D341Med (cell line): ENCODE results near the gene NLGN1.

Experiments
- DNase-seq: peaks from one replicate; pipeline ENCODE4 v3.0.0; 2012; ENCODE audit warnings: low spot score

NLGN1 gene

DNA sequence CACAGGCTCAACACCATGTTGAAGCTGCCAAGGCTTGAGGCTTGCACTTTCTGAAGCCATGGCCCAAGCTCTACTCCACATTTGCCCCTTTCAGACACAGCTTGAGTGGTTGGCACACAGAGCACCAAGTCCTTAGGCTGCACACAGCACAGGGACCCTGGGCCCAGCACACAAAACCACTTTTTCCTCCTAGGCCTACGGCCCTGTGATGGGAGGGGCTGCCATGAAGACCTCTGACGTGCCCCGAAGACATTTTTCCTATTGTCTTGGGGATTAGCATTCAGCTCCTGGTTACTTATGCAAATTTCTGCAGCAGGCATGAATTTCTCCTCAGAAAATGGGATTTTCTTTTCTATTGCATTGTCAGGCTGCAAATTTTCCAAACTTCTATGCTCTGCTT lies 445.5 kb downstream of the NLGN1 start:
- DNase-seq, result no peak

DNA sequence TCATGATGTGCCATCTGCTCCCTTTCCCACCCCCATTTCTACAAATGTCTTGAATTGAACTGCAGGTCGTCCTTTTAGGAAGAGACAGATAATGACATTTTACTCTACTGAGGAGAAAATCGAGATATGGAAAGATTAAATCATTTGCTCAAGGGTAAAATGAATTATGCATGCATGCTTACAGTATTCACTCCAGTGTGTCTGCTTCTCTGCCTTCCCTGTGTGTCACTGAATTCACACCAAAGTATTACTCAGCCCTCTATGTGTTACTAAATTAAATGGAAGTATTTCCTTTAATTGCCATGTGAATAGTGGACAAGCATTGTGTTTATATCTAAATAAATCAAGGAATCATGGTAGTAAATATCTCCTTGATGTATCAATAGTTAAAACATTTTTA lies 449.0 kb downstream of the NLGN1 start:
- DNase-seq, result no peak

DNA sequence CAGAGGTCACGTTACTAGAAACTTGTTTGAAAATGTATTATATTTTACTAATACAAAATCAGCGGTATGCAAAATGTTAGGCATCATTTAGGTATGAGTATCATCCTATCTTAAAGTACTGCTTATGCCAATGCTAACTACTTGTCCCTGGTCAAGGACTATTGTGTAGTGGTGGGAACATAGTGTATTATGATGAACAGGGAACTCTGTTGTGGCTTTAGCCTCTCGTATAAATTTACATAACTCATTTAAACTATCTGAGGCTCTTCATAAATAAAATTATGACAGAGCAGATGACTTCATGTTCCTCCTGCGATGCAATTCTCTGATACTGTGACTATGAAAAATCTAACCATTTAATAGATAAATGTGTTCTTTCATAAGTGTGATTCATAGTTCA lies 451.9 kb downstream of the NLGN1 start:
- no peak for DNase-seq

DNA sequence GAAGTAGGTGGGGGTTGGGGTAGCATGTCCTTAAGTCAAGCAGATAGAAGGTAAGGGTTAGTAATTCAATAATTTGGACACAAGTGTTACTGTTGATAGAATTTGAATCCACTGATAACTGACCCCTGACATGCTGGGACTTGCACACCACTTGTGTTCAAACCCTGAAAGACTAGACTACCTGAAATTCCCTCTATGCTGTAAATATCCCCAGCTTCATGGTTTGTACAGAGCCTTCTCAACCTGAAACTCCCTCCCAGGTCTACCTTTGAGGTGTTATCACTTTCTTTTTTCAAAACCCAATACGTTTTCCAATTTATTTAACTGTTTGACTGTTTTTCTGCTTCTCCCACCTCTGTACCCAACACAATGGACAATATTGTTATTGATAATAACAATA lies 459.6 kb downstream of the NLGN1 start:
- DNase-seq, result no peak

DNA sequence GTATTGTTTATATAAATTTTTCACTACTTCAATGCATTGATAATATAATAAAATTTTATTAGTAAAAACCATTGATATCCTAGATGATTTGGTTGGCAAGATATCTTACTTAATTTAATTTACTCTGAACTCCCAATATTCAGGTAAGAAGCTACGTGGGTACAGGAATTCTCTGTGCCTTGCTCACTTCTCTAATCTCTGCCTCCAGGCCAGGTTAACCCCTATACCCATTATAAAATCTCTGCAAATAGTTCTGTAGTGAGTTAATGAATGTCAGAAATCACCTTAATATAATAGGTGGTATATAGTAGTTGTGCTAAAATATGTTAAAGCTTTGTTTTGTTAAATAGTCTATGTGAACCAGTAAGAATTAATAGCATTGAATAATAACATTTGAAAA lies 465.2 kb downstream of the NLGN1 start:
- DNase-seq, result no peak

DNA sequence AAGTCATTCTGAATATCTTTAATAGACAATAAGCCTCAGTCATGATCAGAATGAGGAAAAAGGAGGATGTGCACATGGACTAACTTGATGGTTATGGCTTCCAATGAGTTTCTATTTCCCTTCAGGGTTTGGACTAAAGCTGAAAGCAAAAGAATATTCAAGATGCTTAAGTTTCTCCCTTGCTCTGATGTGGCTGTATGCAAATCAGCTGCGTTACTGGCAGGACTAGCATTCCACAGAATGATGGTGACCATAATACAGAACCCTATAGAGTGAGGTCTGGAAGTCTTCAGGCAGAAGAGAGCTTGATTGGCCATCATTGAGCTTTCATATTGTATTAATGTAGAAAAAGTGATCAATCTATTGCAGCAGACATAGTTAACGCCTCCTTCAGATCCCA lies 466.0 kb downstream of the NLGN1 start:
- no peak for DNase-seq

DNA sequence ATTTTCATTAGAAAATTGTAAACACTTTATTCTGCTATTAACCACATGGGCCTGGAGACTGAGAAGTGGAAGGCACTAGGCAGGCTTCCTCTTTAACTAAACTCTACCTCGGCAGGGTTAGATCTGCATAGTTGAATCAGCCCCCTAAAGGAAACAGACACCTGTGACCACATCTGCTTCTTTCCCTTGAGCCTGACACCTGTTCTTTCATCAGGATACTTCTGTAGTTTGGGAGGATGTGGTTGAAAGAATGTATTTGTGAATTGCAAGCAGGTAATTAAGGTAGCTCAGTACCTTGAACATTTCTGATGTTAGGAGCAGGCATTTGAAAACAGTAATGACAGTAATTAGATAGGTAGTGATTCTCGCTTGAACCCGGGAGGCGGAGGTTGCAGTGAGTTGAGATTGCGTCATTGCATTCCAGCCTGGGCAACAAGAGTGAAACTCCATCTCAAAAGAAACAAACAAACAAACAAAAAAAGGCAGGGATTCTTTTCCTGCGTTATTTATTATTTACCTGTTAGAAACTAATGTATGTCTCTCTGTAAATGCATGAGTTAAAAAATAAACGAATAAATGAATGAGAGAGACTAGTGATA lies 468.5 kb downstream of the NLGN1 start:
- no peak for DNase-seq

DNA sequence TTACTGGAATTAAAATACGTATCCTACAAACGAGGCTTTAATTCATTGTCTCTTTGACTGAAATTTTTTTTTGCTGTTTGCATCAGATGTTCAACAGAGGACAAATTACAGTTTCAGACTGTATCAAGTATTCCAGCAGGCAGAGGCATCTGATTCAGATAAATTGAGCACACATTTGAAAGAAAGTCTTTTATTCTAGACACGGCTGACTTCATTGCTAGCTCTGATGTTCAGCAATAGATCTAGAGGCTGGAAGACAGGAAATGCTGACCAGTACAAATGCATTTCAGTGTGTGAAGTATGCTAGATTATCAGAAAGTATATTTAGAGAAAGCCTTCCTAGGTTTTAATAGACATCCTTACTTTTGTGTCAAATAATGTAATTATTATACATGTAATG lies 472.2 kb downstream of the NLGN1 start:
- DNase-seq, result no peak

DNA sequence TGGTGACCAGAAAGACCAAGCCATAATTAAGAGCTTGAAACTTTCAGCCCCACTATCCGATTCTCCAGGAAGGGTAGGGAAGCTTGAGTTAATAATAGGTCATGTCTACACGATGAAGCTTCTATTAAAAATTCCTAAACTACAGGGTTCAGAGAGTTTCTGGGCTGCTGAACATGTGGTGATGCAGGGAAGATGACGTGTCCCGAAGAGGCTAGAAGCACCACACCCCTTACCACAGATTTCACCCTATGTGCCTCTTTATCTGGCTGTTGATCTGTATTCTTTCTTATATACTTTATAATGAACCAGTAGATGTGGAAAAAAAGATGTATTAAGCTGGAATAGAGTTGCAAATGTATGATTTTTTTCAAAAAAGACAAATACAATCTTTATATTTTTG lies 473.4 kb downstream of the NLGN1 start:
- DNase-seq, result no peak

DNA sequence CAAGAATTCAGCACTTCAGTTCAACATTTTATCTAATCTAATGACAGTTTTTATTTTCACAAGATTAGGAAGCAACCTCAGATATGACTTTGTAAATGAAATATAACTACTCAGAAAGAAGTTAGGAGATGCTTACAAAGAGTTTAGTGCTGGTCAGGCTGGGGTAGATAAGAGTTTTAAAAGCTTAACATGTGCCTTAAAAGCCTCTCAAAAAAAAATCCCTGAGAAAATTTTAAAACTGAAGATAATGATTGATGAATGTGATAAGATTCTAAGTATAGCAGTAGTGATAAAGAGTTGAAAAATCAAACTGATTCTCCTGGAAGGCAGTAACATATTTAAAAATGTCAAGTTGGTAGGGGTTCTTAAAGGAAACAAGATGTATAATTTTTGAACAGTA lies 478.2 kb downstream of the NLGN1 start:
- no peak for DNase-seq

DNA sequence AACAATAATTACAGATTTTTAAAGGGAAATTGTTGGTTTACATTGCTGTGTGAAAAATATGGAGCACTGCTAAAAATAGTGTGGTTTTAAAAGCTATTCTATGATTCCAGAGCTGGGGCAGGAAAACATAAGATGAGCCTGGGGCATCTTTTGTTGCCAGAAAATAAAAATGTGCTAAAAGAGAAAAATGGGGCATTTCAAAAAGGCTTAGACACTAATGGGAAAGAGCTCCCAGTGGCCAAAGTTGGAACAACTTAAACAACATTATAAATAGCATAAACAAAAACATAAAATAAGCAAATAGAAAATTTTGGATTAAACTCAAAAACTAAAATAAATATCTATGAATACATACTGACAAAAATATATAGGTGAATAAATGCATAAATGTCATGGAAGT lies 478.9 kb downstream of the NLGN1 start:
- DNase-seq, result no peak

DNA sequence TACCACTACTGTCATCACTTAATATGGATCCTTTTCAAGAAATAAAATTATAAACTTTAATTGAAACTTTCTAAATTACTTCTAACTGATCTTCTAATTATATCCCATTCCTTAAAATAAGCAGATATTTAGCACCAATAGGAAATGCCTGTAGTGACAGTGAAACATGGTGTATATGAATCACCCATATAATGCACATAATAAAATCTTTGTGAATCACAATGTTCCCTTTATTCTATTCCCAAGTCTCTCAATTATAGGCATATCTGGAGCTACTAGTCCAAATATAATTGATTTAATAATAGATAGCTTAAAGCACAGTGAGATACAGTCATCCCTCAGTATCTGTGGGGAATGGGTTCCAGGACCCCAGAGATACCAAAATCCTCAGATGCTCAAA lies 490.3 kb downstream of the NLGN1 start:
- no peak for DNase-seq

DNA sequence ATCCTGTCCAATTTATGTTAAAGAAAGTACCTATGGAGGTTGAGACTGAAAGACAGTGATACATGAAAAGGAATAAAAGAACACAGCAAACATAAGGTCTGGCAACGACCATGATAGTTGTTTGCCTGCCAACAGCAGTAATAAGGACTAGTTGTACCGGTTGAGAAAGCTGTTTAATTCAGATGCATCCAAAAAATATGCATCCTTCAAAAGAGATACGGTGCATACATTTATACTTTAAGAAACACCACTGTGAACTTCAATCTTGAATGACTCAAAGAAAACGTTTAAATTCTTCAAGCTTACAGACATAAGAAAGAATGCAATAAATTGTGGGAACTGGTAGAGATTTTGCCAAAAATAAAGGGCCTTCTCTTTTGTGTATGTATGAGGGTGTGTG lies 492.1 kb downstream of the NLGN1 start:
- no peak for DNase-seq

DNA sequence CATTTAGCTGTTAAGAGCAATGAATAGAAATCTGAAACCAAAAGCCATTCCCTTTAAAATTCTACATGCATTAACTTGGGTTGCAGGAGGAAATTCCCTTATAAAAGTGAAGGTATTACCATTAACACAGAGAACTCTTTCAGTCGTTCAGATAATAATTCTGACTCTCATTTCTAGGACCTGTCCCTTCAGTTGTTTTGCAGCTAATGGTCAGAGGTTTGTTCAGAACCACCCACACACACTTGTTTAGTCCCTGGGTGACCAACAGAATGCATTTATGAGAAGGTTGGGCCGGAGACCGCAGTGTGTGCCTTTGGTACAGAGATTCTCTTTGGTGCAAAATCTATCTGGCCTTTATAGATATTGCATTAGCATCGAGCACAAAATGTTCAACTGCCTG lies 492.5 kb downstream of the NLGN1 start:
- DNase-seq, result no peak

DNA sequence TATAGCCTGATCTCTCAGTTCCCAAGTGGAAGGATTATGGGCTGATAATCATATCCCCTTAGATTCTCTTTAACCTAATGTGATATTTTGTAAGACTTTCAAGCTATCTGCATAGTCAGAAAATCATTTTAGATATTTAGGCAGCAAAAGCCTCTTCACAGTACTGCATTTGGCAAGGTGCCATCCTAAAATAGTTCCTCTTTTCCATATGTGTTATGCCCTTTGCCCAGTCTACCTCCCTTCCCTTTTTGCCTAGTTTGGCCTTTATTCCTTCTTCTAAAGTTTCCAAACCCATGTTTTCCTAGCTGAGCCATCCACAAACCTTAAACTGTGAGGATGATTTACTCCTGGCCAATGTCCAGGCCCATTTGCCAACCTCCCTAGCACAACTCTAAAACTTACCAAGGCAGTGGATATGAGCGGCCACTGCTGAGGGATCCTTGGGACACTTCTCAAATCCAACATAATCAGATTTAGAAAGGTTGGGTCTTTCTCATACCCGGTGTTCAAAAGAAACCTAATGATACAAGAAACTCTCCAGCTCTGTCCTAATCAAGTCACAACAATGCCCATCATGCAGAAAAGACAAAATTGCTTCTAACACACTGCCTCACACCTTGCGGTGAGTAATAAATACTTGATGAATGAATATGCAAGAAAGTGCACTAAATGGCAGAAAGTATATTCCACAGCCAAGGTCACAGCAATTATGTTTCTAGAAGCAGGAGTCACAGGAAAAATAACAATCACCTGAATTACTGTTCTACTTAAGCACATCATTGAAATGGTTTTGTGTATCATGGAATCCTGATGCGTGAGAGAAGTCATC lies 493.9 kb downstream of the NLGN1 start:
- no peak for DNase-seq

DNA sequence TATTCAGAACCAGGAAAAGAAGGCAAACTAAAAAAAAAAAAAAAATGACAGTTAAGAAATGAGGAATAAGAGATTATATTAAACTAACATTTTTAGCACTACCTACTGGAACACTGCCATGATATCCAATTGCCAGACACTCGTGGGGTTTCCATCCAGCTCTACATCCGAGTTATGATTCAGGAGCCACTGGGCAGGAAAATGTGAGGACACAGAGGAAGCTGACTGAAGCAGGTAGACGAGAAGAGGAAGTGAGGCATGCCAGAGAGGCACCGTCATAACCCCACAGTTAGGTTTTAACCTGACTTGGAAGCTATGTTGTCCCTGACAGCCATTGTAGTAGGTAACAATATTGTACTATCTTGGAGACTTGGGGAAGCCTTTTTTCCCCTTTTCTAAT lies 495.0 kb downstream of the NLGN1 start:
- DNase-seq, result no peak

DNA sequence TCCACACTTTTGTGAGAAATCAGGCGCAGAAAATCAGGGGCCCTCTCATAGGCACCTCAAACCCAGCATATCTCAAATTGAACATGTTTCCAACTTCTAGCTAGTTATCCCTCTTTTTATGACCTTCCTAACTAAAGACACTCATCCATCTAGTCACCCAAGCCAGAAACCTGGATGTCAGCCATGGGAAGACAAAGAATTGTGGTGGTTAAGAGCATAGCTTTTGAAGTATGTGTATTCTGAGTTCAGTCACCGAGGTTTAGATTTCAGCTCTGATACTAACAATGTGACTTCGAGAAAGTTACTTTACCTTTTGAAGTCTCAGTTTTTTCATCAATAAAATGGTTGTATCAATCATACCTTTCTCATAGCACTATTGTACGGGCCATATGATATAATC lies 495.5 kb downstream of the NLGN1 start:
- DNase-seq, result no peak

DNA sequence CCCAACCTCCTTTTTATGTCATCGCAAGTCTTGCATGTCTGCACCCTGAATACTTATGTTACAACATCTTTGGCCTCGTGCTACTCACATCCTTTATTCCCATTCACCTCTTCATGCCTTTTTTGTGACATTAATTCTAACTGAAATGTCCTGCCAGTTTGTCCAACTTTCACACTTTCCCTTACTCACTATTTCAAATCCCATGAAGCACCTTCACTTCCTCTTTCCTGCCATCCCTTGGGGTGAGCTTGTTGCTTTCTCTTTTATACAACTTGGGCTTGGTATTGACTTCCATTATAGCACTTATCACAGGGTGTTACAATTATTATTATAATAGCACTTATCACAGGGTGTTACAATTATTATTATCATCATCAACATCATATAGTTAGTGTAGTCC lies 496.3 kb downstream of the NLGN1 start:
- DNase-seq, result no peak

DNA sequence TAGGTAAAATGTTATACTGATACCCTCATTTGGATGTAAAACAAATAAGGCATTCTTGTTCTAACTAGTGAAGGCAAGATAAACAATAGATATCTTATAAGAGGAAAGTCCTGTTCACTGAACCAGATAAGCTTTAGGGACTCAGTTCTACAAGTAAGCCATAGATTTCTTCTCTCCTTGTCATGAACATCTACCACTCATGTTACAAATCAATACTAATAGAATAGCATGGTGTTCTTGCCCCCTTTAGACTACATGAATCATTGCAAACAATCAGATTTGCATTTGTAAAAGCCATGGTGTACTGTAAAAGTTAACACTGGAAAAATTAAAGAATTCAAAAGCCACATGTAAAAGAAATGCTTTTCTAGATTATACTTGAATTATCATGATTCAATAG lies 500.1 kb downstream of the NLGN1 start:
- no peak for DNase-seq

DNA sequence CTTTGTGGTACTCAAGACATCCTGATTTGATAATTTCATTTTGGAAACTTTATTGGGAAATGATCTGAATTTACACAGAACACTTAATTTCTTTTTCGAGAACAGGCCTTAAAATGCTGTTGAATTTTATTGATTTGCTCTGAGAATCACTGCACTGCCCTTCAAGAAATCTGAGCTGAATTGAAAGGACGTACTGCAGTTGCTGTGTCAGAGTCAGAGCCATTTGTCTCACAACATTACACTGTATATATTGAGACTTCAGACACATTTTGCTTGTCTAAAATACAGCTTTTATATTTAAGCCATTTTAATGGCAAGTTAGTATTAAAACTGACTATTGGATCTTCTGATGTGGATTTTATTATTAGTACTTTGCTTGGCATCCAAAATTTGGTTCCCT lies 504.1 kb downstream of the NLGN1 start:
- DNase-seq, result no peak

DNA sequence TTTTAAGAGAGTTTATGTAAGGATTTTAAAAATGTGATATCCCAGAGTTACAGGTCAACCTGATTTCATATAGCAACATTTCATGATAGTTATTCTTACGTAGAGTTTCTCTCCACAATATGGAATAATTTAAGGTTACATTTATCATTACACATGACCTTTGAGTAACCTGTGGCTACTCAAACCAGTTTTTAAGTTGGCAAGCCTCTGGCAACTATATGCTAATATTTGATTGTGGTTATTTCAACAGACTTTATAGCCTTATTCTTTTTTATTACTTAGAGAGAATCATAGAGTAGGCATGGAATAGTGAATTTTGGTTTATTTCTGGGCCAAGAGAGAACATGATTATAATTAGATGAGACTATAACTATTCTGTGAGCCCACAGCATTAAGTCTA lies 504.9 kb downstream of the NLGN1 start:
- DNase-seq, result no peak

DNA sequence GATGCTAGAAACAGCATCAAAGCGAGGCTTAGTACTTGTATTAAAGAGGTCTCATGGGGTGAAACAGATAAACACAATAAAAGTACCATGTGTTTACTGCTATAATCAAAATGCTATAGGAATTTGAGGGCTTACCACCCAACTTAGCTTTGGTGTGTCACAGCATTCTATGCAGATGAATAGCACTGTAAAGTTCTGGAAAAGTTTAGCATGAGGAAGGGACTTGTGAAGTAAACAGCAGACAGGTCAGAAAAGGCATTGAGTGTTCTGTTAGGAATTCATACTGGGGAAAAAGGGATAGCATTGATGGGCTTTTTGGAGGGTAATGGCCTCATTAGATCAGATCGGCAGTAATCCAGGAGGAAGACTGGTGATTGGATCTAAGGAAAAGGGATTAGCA lies 505.3 kb downstream of the NLGN1 start:
- DNase-seq, result no peak

DNA sequence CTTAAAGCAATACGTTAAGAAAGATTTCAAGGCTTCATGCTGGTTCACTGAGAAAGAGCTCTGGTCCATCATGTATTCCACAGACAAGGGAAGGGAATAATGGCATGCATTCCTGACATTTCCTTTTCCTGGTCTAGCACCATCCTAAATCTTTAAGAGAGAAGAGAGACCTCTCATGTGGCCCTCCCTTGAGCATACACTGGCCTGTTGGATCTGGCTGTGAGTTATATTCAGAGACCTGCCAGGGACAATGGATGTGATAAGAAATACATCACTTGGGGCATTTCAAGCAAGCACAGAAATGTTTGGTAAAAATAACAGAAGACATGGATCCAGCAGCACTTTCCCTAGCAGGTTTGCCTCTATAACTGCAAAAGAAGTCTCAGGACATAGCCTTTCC lies 507.8 kb downstream of the NLGN1 start:
- no peak for DNase-seq

DNA sequence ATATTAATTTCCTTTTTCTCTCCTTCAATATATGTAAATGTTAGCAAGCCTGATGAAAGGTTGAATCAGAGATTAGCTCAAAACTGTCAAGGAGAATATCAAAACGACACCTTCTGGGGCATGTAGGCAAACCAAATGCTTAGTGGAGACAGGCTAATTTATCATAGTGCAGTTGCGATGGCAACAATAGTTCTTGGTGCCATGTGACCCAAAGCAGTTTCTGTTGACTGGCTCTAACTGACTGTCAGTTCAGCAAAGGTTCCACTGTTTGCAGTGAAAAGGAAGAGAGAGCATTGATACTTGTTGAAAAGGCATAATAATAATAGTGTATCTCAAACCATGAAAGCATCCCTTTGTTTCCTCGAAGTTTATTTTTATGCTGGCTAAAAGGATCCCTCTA lies 513.9 kb downstream of the NLGN1 start:
- no peak for DNase-seq
